ENCODE measurements around the gene DSCAM.

Gene DSCAM

DNA sequence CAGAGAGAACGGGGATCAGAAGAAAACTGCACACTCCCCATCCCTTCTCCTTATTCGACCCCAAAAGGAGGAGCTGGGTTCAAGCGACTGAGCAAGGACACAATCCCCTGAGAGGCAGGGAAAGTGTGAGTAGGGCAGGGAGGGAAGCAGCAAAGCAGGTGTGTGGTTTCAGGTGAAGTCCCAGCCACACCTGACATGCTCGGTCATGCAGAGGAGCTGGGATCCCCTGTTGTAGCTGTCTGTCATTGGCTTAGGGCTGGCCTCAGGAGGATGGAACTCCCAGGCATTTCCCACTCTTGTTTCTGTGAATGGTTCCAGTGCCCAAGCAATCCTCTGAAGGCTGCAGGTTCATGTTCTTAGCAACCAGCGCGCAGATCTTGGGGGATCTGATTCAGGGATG is 150.7 kb downstream of the DSCAM start:
- no peaks in the 10 kb centered on the region for H3K9me3 ChIP-seq (ENCODE audit: control insufficient read depth, low read length)
- H3K4me1 ChIP-seq (ENCODE audit: control insufficient read depth, insufficient read depth, low read length, poor library complexity, severe bottlenecking), result no peaks in the 10 kb centered on the region
- H3K27me3 ChIP-seq (replicated peaks; ENCODE audit: control insufficient read depth, insufficient read depth, low read length, poor library complexity, severe bottlenecking), result no peaks in the 10 kb centered on the region
- no peak for DNase-seq
- no peaks in the 10 kb centered on the region for H3K36me3 ChIP-seq (ENCODE audit: control insufficient read depth, insufficient read depth, low read length)
- no peak overlapping the region for H3K4me3 ChIP-seq (ENCODE audit: insufficient read depth, low read depth, low read length, poor library complexity, severe bottlenecking)
- no peak overlapping the region for H3K27ac ChIP-seq (ENCODE audit: insufficient read depth, low read length, poor library complexity, severe bottlenecking)

- H3K27ac ChIP-seq (ENCODE audit: insufficient read depth, low read length, poor library complexity, severe bottlenecking), result no peak overlapping the region
- DNase-seq, result no peak
- no peak overlapping the region for H3K4me3 ChIP-seq (ENCODE audit: insufficient read depth, low read depth, low read length, poor library complexity, severe bottlenecking)
- H3K36me3 ChIP-seq (ENCODE audit: control insufficient read depth, insufficient read depth, low read length), result no peaks in the 10 kb centered on the region
- no peaks in the 10 kb centered on the region for H3K27me3 ChIP-seq (replicated peaks; ENCODE audit: control insufficient read depth, insufficient read depth, low read length, poor library complexity, severe bottlenecking)
- no peaks in the 10 kb centered on the region for H3K4me1 ChIP-seq (ENCODE audit: control insufficient read depth, insufficient read depth, low read length, poor library complexity, severe bottlenecking)
- no peaks in the 10 kb centered on the region for H3K9me3 ChIP-seq (ENCODE audit: control insufficient read depth, low read length)
Observed at GRCh38 chr21:40689840-40690360, 157.1 kb downstream of the DSCAM start.

GRCh38 chr21:40689217-40689616 is 157.7 kb downstream of the DSCAM start:
- Histone ChIP-seq H3K36me3 (ENCODE audit: control insufficient read depth, insufficient read depth, low read length) (no peaks in the 10 kb centered on the region), H3K27ac (ENCODE audit: insufficient read depth, low read length, poor library complexity, severe bottlenecking) (no peak overlapping the region), H3K9me3 (ENCODE audit: control insufficient read depth, low read length) (no peaks in the 10 kb centered on the region), H3K4me3 (ENCODE audit: insufficient read depth, low read depth, low read length, poor library complexity, severe bottlenecking) (no peak overlapping the region), H3K27me3 (replicated peaks; ENCODE audit: control insufficient read depth, insufficient read depth, low read length, poor library complexity, severe bottlenecking) (no peaks in the 10 kb centered on the region), H3K4me1 (ENCODE audit: control insufficient read depth, insufficient read depth, low read length, poor library complexity, severe bottlenecking) (no peaks in the 10 kb centered on the region)
- DNase-seq, result no peak

DNA sequence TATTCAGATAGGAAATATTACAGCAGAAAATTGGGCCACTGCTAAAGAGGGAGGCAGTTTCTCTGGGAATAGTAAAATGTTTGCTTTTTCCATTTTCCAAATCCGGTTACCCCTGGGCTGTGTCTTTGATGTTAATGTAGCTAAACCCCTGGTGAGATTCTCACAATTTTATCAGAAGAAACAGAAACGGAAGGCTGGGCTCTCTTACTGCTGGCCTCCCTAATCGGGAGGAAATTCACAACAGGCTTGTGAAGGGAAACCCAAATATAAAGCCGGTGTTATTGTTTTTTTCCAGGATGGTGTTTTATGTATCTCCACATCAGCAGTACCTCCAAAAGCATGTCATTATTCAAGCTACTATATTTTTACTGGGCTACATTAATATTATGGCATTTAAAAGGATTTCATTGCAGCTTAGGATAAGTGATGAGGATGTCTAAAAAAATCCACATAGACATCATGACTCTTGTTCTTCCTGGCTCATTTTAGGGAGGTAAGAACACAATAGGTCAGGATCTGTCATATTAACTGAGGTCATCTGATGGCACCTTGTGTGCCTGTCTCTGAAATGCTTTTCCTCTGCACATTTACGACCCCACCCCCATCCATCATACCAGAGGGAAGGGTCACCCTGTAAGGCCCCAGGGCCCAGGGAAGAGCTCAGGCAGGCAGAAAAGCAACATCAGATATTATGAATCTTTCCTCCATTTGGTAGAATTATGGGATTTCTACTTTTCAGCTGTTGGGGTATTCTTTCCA is 158.7 kb downstream of the DSCAM start:
- Histone ChIP-seq H3K4me1 (ENCODE audit: control insufficient read depth, insufficient read depth, low read length, poor library complexity, severe bottlenecking) (no peaks in the 10 kb centered on the region), H3K27ac (ENCODE audit: insufficient read depth, low read length, poor library complexity, severe bottlenecking) (no peak overlapping the region), H3K27me3 (replicated peaks; ENCODE audit: control insufficient read depth, insufficient read depth, low read length, poor library complexity, severe bottlenecking) (no peaks in the 10 kb centered on the region), H3K4me3 (ENCODE audit: insufficient read depth, low read depth, low read length, poor library complexity, severe bottlenecking) (no peak overlapping the region), H3K9me3 (ENCODE audit: control insufficient read depth, low read length) (no peaks in the 10 kb centered on the region), H3K36me3 (ENCODE audit: control insufficient read depth, insufficient read depth, low read length) (no peaks in the 10 kb centered on the region)
- DNase-seq, result no peak

GRCh38 chr21:40687625-40688024 is 159.3 kb downstream of the DSCAM start:
- H3K27ac ChIP-seq (ENCODE audit: insufficient read depth, low read length, poor library complexity, severe bottlenecking), result no peak overlapping the region
- no peaks in the 10 kb centered on the region for H3K9me3 ChIP-seq (ENCODE audit: control insufficient read depth, low read length)
- H3K4me3 ChIP-seq (ENCODE audit: insufficient read depth, low read depth, low read length, poor library complexity, severe bottlenecking), result no peak overlapping the region
- no peak for DNase-seq
- no peaks in the 10 kb centered on the region for H3K27me3 ChIP-seq (replicated peaks; ENCODE audit: control insufficient read depth, insufficient read depth, low read length, poor library complexity, severe bottlenecking)
- no peaks in the 10 kb centered on the region for H3K4me1 ChIP-seq (ENCODE audit: control insufficient read depth, insufficient read depth, low read length, poor library complexity, severe bottlenecking)
- H3K36me3 ChIP-seq (ENCODE audit: control insufficient read depth, insufficient read depth, low read length), result no peaks in the 10 kb centered on the region

GRCh38 chr21:40686526-40686925 is 160.4 kb downstream of the DSCAM start:
- H3K27ac ChIP-seq (ENCODE audit: insufficient read depth, low read length, poor library complexity, severe bottlenecking), result no peak overlapping the region
- no peaks in the 10 kb centered on the region for H3K4me1 ChIP-seq (ENCODE audit: control insufficient read depth, insufficient read depth, low read length, poor library complexity, severe bottlenecking)
- no peak overlapping the region for H3K4me3 ChIP-seq (ENCODE audit: insufficient read depth, low read depth, low read length, poor library complexity, severe bottlenecking)
- no peaks in the 10 kb centered on the region for H3K9me3 ChIP-seq (ENCODE audit: control insufficient read depth, low read length)
- H3K36me3 ChIP-seq (ENCODE audit: control insufficient read depth, insufficient read depth, low read length), result no peaks in the 10 kb centered on the region
- H3K27me3 ChIP-seq (replicated peaks; ENCODE audit: control insufficient read depth, insufficient read depth, low read length, poor library complexity, severe bottlenecking), result no peaks in the 10 kb centered on the region
- no peak for DNase-seq

DNA sequence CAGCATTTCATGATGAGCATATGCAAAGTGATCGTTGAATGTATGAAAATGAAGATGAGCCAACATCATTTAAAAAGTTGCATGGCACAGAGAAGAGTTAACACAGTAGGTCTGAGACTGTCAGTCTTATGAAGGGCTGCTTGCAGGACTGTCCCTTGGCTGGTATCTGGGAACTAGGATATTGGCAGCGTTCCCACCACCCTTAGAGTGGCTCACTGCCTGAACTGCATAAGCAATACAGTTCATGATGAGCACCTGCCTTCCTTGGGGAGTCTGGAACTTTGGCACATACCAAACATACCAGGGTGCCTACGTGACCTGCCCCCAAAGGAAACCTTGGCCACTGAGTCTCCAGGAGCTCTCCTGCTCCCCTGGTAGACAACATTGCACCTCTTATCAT is 161.8 kb downstream of the DSCAM start:
- Histone ChIP-seq H3K36me3 (ENCODE audit: control insufficient read depth, insufficient read depth, low read length) (no peaks in the 10 kb centered on the region), H3K4me1 (ENCODE audit: control insufficient read depth, insufficient read depth, low read length, poor library complexity, severe bottlenecking) (no peaks in the 10 kb centered on the region), H3K4me3 (ENCODE audit: insufficient read depth, low read depth, low read length, poor library complexity, severe bottlenecking) (no peak overlapping the region), H3K27ac (ENCODE audit: insufficient read depth, low read length, poor library complexity, severe bottlenecking) (no peak overlapping the region), H3K9me3 (ENCODE audit: control insufficient read depth, low read length) (no peaks in the 10 kb centered on the region), H3K27me3 (replicated peaks; ENCODE audit: control insufficient read depth, insufficient read depth, low read length, poor library complexity, severe bottlenecking) (no peaks in the 10 kb centered on the region)
- DNase-seq, result no peak

DNA sequence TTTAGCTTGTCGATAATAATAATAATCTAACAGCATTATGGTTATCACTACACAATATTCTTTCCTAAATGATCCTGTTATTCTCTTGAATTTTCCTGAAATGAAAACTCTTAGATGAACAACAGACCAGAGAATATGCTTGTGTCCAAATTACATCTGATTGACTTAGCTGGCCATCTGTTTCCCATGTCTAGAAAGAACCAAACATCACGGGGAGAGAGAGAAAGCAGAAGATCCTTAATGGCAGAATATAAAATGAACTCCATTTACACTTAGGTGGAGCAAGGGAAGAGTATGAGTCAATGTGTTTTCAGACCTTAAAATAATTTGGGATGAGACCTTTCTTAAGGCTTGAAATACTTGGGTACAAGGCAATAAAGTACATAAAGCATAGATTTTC is 162.2 kb downstream of the DSCAM start:
- no peaks in the 10 kb centered on the region for H3K4me1 ChIP-seq (ENCODE audit: control insufficient read depth, insufficient read depth, low read length, poor library complexity, severe bottlenecking)
- H3K9me3 ChIP-seq (ENCODE audit: control insufficient read depth, low read length), result no peaks in the 10 kb centered on the region
- no peaks in the 10 kb centered on the region for H3K27me3 ChIP-seq (replicated peaks; ENCODE audit: control insufficient read depth, insufficient read depth, low read length, poor library complexity, severe bottlenecking)
- no peaks in the 10 kb centered on the region for H3K36me3 ChIP-seq (ENCODE audit: control insufficient read depth, insufficient read depth, low read length)
- H3K27ac ChIP-seq (ENCODE audit: insufficient read depth, low read length, poor library complexity, severe bottlenecking), result no peak overlapping the region
- H3K4me3 ChIP-seq (ENCODE audit: insufficient read depth, low read depth, low read length, poor library complexity, severe bottlenecking), result no peak overlapping the region
- no peak for DNase-seq

- no peak for DNase-seq
- Histone ChIP-seq H3K27ac (ENCODE audit: insufficient read depth, low read length, poor library complexity, severe bottlenecking) (no peak overlapping the region), H3K27me3 (replicated peaks; ENCODE audit: control insufficient read depth, insufficient read depth, low read length, poor library complexity, severe bottlenecking) (no peaks in the 10 kb centered on the region), H3K9me3 (ENCODE audit: control insufficient read depth, low read length) (no peaks in the 10 kb centered on the region), H3K4me3 (ENCODE audit: insufficient read depth, low read depth, low read length, poor library complexity, severe bottlenecking) (no peak overlapping the region), H3K36me3 (ENCODE audit: control insufficient read depth, insufficient read depth, low read length) (no peaks in the 10 kb centered on the region), H3K4me1 (ENCODE audit: control insufficient read depth, insufficient read depth, low read length, poor library complexity, severe bottlenecking) (no peaks in the 10 kb centered on the region)
Observed at GRCh38 chr21:40683349-40683748, 163.6 kb downstream of the DSCAM start.

GRCh38 chr21:40681164-40681859 is 165.6 kb downstream of the DSCAM start:
- no peak for DNase-seq
- no peaks in the 10 kb centered on the region for H3K9me3 ChIP-seq (ENCODE audit: control insufficient read depth, low read length)

More at GRCh38 chr21:40681164-40681859, 165.6 kb downstream of the DSCAM start:
- H3K27me3 ChIP-seq (replicated peaks; ENCODE audit: control insufficient read depth, insufficient read depth, low read length, poor library complexity, severe bottlenecking), result no peaks in the 10 kb centered on the region
- no peaks in the 10 kb centered on the region for H3K36me3 ChIP-seq (ENCODE audit: control insufficient read depth, insufficient read depth, low read length)
- no peak overlapping the region for H3K4me3 ChIP-seq (ENCODE audit: insufficient read depth, low read depth, low read length, poor library complexity, severe bottlenecking)
- no peak overlapping the region for H3K27ac ChIP-seq (ENCODE audit: insufficient read depth, low read length, poor library complexity, severe bottlenecking)
- no peaks in the 10 kb centered on the region for H3K4me1 ChIP-seq (ENCODE audit: control insufficient read depth, insufficient read depth, low read length, poor library complexity, severe bottlenecking)

All from effector memory CD4-positive, alpha-beta T cell (primary cell).